Suprapubic skin (tissue), 3 donors: Measurements from ENCODE around the gene SERPING1.

Experiments used
- EP300 ChIP-seq: sonication (generic); formaldehyde crosslinking; IDR thresholded peaks from one replicate; pipeline ENCODE4 v1.6.1; 2017; ENCODE audit warnings: antibody characterized with exemption
- POLR2A ChIP-seq, 2 donors: fragments of 450-650 bp; IDR thresholded peaks; one replicate each; pipeline ENCODE4 v1.6.1; 2017; ENCODE audit warnings: antibody characterized with exemption in 2 of 2, mild to moderate bottlenecking in 2 of 2, moderate library complexity in 2 of 2
- TF ChIP-seq, protein P1 (sequence below), 2 donors: fragments of 200-600 bp in 1 of 2; fragments of 450-650 bp in 1 of 2; sonication (generic) in 1 of 2; IDR thresholded peaks; one replicate each; pipeline ENCODE4 v1.5.1; 2016 to 2019; ENCODE audit warnings: antibody characterized with exemption in 2 of 2, mild to moderate bottlenecking in 1 of 2, moderate library complexity in 1 of 2

DNA sequence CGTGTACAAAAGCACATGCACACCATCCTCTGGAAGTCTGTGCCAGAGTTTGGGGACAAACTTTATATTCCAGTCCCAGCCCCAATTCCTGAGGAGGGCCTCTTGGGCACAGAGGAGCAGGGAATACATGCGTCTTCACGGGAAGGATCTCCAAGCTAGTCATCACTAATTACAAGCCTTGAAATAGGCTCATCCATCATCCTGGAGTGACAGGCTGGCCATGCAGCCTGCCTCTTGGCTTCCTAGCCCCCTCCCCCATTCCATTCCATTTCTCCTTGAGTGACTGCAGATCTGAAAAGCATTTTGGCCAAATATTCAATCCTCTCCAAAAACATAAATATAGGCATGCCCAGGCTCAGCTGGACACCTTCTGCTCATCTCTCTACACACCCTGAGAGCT lies 24.8 kb downstream of the SERPING1 start:
- TF ChIP-seq, protein P1, sequence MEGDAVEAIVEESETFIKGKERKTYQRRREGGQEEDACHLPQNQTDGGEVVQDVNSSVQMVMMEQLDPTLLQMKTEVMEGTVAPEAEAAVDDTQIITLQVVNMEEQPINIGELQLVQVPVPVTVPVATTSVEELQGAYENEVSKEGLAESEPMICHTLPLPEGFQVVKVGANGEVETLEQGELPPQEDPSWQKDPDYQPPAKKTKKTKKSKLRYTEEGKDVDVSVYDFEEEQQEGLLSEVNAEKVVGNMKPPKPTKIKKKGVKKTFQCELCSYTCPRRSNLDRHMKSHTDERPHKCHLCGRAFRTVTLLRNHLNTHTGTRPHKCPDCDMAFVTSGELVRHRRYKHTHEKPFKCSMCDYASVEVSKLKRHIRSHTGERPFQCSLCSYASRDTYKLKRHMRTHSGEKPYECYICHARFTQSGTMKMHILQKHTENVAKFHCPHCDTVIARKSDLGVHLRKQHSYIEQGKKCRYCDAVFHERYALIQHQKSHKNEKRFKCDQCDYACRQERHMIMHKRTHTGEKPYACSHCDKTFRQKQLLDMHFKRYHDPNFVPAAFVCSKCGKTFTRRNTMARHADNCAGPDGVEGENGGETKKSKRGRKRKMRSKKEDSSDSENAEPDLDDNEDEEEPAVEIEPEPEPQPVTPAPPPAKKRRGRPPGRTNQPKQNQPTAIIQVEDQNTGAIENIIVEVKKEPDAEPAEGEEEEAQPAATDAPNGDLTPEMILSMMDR (IDR thresholded peaks at IDR 0.05), result no peak
- TF ChIP-seq POLR2A (IDR thresholded peaks at IDR 0.05) (no peak), EP300 (no peak)
